ENCODE results near the gene NOS1AP. TPM values are rescaled to one million over a fixed set of nuclear protein-coding genes. Genes with fewer than 3 reads are reported as not detected.

Gene NOS1AP
- total and polyA plus RNA-seq, 9 of the 15 experiments (the other 6 are each of a cell fraction or from before 2014, with no cell fraction given) = 0.07 to 1.5 (median 0.22) TPM

GRCh38 chr1:162025541-162025940 is 44.0 kb upstream of the NOS1AP start:
- no peak for DNase-seq (ENCODE audit: extremely low read depth in 1 of 4, low spot score in 3 of 4)
- Histone ChIP-seq H3K4me3 (no peak overlapping the region), H3K4me1 (replicated peaks in 1 of 2; ENCODE audit: control insufficient read depth in 2 of 2, insufficient read depth in 2 of 2, low read length in 2 of 2) (peaks cover 4 to 11% of the 10 kb centered on the region in 2 experiments; a peak in 4 of 5 replicates), H3K36me3 (ENCODE audit: control insufficient read depth, insufficient read depth, low read length) (no peaks in the 10 kb centered on the region), H3K9ac (ENCODE audit: insufficient read depth in 1 of 2, low read depth in 2 of 2, low read length in 2 of 2) (no peak overlapping the region), H2AFZ (ENCODE audit: low read depth, low read length) (no peak overlapping the region), H3K79me2 (ENCODE audit: control insufficient read depth, insufficient read depth, low read length) (no peaks in the 10 kb centered on the region), H3K9me3 (replicated peaks; ENCODE audit: control insufficient read depth, insufficient read depth, low read depth, low read length) (peaks cover 3% of the 10 kb centered on the region; the same call in 1 of the 2 replicates), H3K4me2 (ENCODE audit: insufficient read depth, low read length) (no peak overlapping the region), H3K9me1 (ENCODE audit: control insufficient read depth, insufficient read depth, low read length) (no peaks in the 10 kb centered on the region), H4K20me1 (replicated peaks; ENCODE audit: control insufficient read depth, insufficient read depth, low read length) (no peaks in the 10 kb centered on the region; the same call in 1 of the 2 replicates), H3K27me3 (ENCODE audit: control insufficient read depth in 2 of 2, insufficient read depth in 2 of 2, low read length in 2 of 2) (peaks cover 53 to 58% of the 10 kb centered on the region in 2 experiments), H3K27ac (ENCODE audit: extremely low read depth, low read depth, low read length) (no peak overlapping the region)
- no TSS peak for BruUV-seq (replicated peaks)
- peak; percentile 52 for FAIRE-seq
- TF ChIP-seq MXI1 (IDR thresholded peaks at IDR 0.05; ENCODE audit: low read depth, low read length) (no peak), CTCF (IDR thresholded peaks at IDR 0.05 in 2 of 3, conservative IDR thresholded peaks at IDR 0.05 in 1 of 3; ENCODE audit: insufficient read depth in 2 of 3, low read depth in 1 of 3, low read length in 3 of 3) (no peak), MIER1 (IDR thresholded peaks at IDR 0.05; ENCODE audit: low read depth) (no peak), ATF7 (IDR thresholded peaks at IDR 0.05) (no peak), MAFF (IDR thresholded peaks at IDR 0.05; ENCODE audit: low read length) (no peak), CREBBP (IDR thresholded peaks at IDR 0.05; ENCODE audit: low read depth, low read length) (no peak), DDX20 (tag; IDR thresholded peaks at IDR 0.05; ENCODE audit: low read depth) (no peak), MAX (CRISPR knock-in tag; IDR thresholded peaks at IDR 0.05) (no peak), NFRKB (IDR thresholded peaks at IDR 0.05; ENCODE audit: low read depth) (no peak), OTX1 (CRISPR knock-in tag; IDR thresholded peaks at IDR 0.05) (no peak), TEAD4 (IDR thresholded peaks at IDR 0.05; ENCODE audit: low read length) (no peak), TEAD4 (CRISPR knock-in tag; IDR thresholded peaks at IDR 0.05; ENCODE audit: borderline replicate concordance) (no peak), NFYB (IDR thresholded peaks at IDR 0.05; ENCODE audit: extremely low read depth, insufficient read length) (no peak), MYNN (IDR thresholded peaks at IDR 0.05) (no peak), MYNN (CRISPR knock-in tag; IDR thresholded peaks at IDR 0.05) (no peak), NELFE (IDR thresholded peaks at IDR 0.05; ENCODE audit: insufficient read depth, insufficient read length) (no peak), KAT7 (CRISPR knock-in tag; IDR thresholded peaks at IDR 0.05; ENCODE audit: borderline replicate concordance) (no peak), ZNF77 (CRISPR knock-in tag; IDR thresholded peaks at IDR 0.05) (no peak), PHF20 (IDR thresholded peaks at IDR 0.05; ENCODE audit: partially characterized antibody) (no peak), ZNF395 (CRISPR knock-in tag; IDR thresholded peaks at IDR 0.05) (no peak), ZNF23 (CRISPR knock-in tag; IDR thresholded peaks at IDR 0.05) (no peak)
- CTCF ChIA-PET (ENCODE audit: low intra/inter-chr PET ratio) = no interaction called here
- in situ Hi-C loops (cut with MboI) (no loop called here), intact Hi-C loops (cut with micrococcal nuclease) (no loop called here)
- WGBS (ENCODE audit: insufficient coverage, low coverage, missing lambda C conversion rate) = 9% methylated on average over 2 of the region's 2 CpGs
- POLR2A ChIA-PET = interaction anchor here (1.1 kb wide), 1 partner anchor 26 kb away, joined by 4 read pairs; no protein-coding TSS in a partner anchor
- ATAC-seq = no peak
